ENCODE measurements around the gene WNT16.

Gene WNT16, protein sequence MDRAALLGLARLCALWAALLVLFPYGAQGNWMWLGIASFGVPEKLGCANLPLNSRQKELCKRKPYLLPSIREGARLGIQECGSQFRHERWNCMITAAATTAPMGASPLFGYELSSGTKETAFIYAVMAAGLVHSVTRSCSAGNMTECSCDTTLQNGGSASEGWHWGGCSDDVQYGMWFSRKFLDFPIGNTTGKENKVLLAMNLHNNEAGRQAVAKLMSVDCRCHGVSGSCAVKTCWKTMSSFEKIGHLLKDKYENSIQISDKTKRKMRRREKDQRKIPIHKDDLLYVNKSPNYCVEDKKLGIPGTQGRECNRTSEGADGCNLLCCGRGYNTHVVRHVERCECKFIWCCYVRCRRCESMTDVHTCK

DNA sequence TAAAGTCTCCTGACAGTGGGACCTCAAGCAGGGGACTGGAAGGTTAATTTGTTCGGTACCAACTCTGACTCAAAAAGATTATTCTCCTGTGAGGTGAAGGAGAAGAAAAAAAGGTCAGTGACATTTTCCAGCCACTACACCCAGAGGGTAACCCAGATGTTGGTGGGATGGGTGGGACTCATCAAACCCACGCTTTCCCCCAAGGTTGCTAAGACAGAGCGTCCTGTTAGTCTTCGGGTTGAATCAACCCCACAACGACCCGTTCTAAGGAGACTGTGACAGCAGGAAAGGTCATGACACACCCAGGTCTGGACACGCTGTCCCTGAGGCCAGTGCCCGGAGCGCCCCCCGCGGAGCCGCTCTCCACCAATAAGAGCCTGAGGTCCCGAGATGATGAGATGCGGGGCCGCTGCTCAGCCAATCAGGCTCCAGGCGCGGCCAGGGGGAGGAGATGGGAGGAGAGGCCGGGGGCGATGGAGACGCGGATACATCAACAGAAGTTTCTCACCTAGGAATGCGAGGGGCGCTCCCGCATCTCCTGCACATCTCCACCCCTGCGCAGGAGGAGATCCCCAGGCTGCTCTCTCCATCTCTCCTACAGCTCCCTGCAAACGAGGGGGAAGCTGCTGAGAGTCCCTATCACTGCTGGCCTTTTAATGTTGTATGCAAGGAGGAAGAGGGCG is at the start of gene WNT16:
WNT16 (plus strand) TSS at position 493 of the 683 bp plus-strand sequence. CDS start 293 bp downstream, outside the sequence.
- in situ Hi-C loops (cut with MboI; ENCODE audit: low sequenced_read_pairs, unreplicated experiment): loop anchor here (25.0 kb wide), 1 partner anchor 341 kb away; the partner anchor contains the start of gene CPED1
- DNase-seq (ENCODE audit: low spot score): peak; percentile 38
- TF ChIP-seq CTCF (IDR thresholded peaks at IDR 0.05; ENCODE audit: borderline replicate concordance, control extremely low read depth, extremely low read depth, insufficient read depth, missing control alignments): no peak

DNA sequence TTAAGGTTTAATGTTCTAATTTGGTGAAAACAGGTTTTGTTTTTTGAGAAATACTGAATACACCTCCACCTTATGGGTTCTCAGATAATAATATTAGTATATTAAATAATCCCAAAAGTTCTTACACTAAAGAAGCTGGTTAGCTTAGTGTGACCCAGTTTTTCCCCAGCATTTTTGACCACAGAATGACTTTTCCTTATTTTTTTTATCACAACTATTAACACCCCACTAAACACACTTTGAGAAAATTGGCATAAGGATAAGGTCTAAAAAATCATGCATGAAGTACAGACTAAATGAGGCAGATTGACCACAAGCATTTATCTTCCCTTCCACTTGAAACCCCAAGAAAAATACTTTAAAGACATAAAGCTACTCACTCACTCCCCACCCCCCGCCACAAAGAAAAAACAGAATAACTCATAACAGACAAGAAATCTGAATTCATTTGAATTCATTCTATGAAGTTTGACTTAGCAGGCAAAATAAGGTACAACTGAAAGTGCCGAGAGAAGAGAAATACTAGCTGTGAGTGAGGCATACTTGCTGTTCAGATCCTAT is 49.7 kb upstream of the WNT16 start:
- no peak for TF ChIP-seq CTCF (IDR thresholded peaks at IDR 0.05; ENCODE audit: borderline replicate concordance, control extremely low read depth, extremely low read depth, insufficient read depth, missing control alignments)
- no peak for DNase-seq (ENCODE audit: low spot score)
- in situ Hi-C loops (cut with MboI; ENCODE audit: low sequenced_read_pairs, unreplicated experiment): no loop called here

GRCh38 chr7:121279822-121280221 is 49.0 kb upstream of the WNT16 start:
- TF ChIP-seq CTCF (IDR thresholded peaks at IDR 0.05; ENCODE audit: borderline replicate concordance, control extremely low read depth, extremely low read depth, insufficient read depth, missing control alignments): no peak
- no peak for DNase-seq (ENCODE audit: low spot score)
- in situ Hi-C loops (cut with MboI; ENCODE audit: low sequenced_read_pairs, unreplicated experiment): no loop called here

GRCh38 chr7:121280656-121281055 is 48.1 kb upstream of the WNT16 start:
- in situ Hi-C loops (cut with MboI; ENCODE audit: low sequenced_read_pairs, unreplicated experiment): no loop called here
- no peak for TF ChIP-seq CTCF (IDR thresholded peaks at IDR 0.05; ENCODE audit: borderline replicate concordance, control extremely low read depth, extremely low read depth, insufficient read depth, missing control alignments)
- no peak for DNase-seq (ENCODE audit: low spot score)

- TF ChIP-seq CTCF (IDR thresholded peaks at IDR 0.05; ENCODE audit: borderline replicate concordance, control extremely low read depth, extremely low read depth, insufficient read depth, missing control alignments): no peak
- no peak for DNase-seq (ENCODE audit: low spot score)
- in situ Hi-C loops (cut with MboI; ENCODE audit: low sequenced_read_pairs, unreplicated experiment): no loop called here
Measured at GRCh38 chr7:121282129-121282528, 46.7 kb upstream of the WNT16 start.

- in situ Hi-C loops (cut with MboI; ENCODE audit: low sequenced_read_pairs, unreplicated experiment): no loop called here
- TF ChIP-seq CTCF (IDR thresholded peaks at IDR 0.05; ENCODE audit: borderline replicate concordance, control extremely low read depth, extremely low read depth, insufficient read depth, missing control alignments): no peak
- no peak for DNase-seq (ENCODE audit: low spot score)
Measured at GRCh38 chr7:121285066-121285667, 43.6 kb upstream of the WNT16 start.

All from GM13976 (cell line).